A549 treated with ZK216348 at 1 μM for 4 hours (cell line): ENCODE data around the gene MAST3. TPM values are rescaled to one million over a fixed set of nuclear protein-coding genes. Genes with fewer than 3 reads are reported as not detected.

Source experiments
- total RNA-seq: library from RNA; stranded (reverse); fragments of 200-300 nt; extraction: Qiagen RNA extraction; gene quantifications from 5 replicates; pipeline ENCODE4 v1.2.3, GENCODE V29; 2022; ENCODE audit warnings: low read depth

The MAST3 gene
- 1.9 to 2.6 TPM (median 2.3 TPM) in 5 replicates for total RNA-seq

GRCh38 chr19:18097217-18097992 lies at the start of gene MAST3:
Gene MAST3, plus strand, starts transcription at chr19:18097778. Its CDS starts 15 bp downstream, at chr19:18097793.

GRCh38 chr19:18086590-18087138 lies 10.9 kb upstream of the MAST3 start, which contains the start of gene IL12RB1:
Gene IL12RB1, minus strand, starts transcription at chr19:18086934. Its CDS starts 111 bp downstream, at chr19:18086823.

GRCh38 chr19:18152817-18153555 lies 55.4 kb downstream of the MAST3 start, which contains the start of gene PIK3R2:
Gene PIK3R2, plus strand, starts transcription at chr19:18153163. Its CDS starts 2,717 bp downstream, at chr19:18155880.

GRCh38 chr19:18173572-18174288 lies 76.2 kb downstream of the MAST3 start, which contains the start of gene IFI30:
Gene IFI30, plus strand, starts transcription at chr19:18173813. Its CDS starts 29 bp downstream, at chr19:18173842.

GRCh38 chr19:18192673-18193387 lies 95.3 kb downstream of the MAST3 start, which contains the start of gene MPV17L2:
Gene MPV17L2, plus strand, starts transcription at chr19:18193218. Its CDS starts 64 bp downstream, at chr19:18193282.

Other genes starting within 250 kb of the MAST3 start
- gene JAK3, start 249.8 kb upstream of the MAST3 start, total RNA-seq: 0.27 to 0.43 TPM (median 0.32 TPM) in 5 replicates
- gene RPL18A, start 237.9 kb upstream of the MAST3 start, total RNA-seq: 1,660 to 2,448 TPM (median 2,120 TPM) in 5 replicates
- 0.07 to 0.33 TPM (median 0.20 TPM) in 5 replicates for gene SLC5A5, start 225.8 kb upstream of the MAST3 start, total RNA-seq
- 93.4 to 129 TPM (median 120 TPM) in 5 replicates for gene CCDC124, start 164.8 kb upstream of the MAST3 start, total RNA-seq
- 0.12 to 0.98 TPM (median 0.48 TPM) in 5 replicates for gene KCNN1, start 130.7 kb upstream of the MAST3 start, total RNA-seq
- gene ARRDC2, start 89.6 kb upstream of the MAST3 start, total RNA-seq: 24.7 to 40.0 TPM (median 38.1 TPM) in 5 replicates
- not detected in 5 replicates for gene IL12RB1, start 10.8 kb upstream of the MAST3 start, total RNA-seq
- 1.0 to 16.9 TPM (median 11.6 TPM) in 5 replicates for gene PIK3R2, start 55.4 kb downstream of the MAST3 start, total RNA-seq
- gene IFI30, start 76.0 kb downstream of the MAST3 start, total RNA-seq: 7.9 to 26.4 TPM (median 16.4 TPM) in 5 replicates
- 6.7 to 12.9 TPM (median 12.3 TPM) in 5 replicates for gene MPV17L2, start 95.4 kb downstream of the MAST3 start, total RNA-seq
- gene RAB3A, start 106.3 kb downstream of the MAST3 start, total RNA-seq: 0.50 to 1.3 TPM (median 0.95 TPM) in 5 replicates
- 0.12 to 0.99 TPM (median 0.14 TPM) in 3 of 5 replicates, not detected in the others for gene PDE4C, start 128.7 kb downstream of the MAST3 start, total RNA-seq
- gene IQCN, start 176.7 kb downstream of the MAST3 start, total RNA-seq: 0.61 to 0.98 TPM (median 0.72 TPM) in 5 replicates
- 22.6 to 65.5 TPM (median 54.9 TPM) in 5 replicates for gene JUND, start 183.8 kb downstream of the MAST3 start, total RNA-seq
- gene LSM4, start 225.3 kb downstream of the MAST3 start, total RNA-seq: 200 to 249 TPM (median 235 TPM) in 5 replicates
- gene PGPEP1, start 242.8 kb downstream of the MAST3 start, total RNA-seq: 1.6 to 3.2 TPM (median 2.6 TPM) in 5 replicates